HEK293 (cell line): ENCODE measurements around the gene CASP8.

Source experiments
- CTCF ChIA-PET: fragments of 350-600 bp; formaldehyde crosslinking; extraction: SDS; loops from one replicate; lab custom pipeline; 2021; ENCODE audit warnings: antibody characterized with exemption; lab: Yijun Ruan, JAX
- POLR2A ChIA-PET: fragments of 300-600 bp; formaldehyde crosslinking; extraction: SDS; loops from one replicate; lab custom pipeline; 2020; ENCODE audit warnings: antibody characterized with exemption, inconsistent platforms; lab: Yijun Ruan, JAX
- H3K27ac ChIP-seq: fragments of 200-500 bp; sonication (Bioruptor generic); 2 replicates; pipeline ENCODE4 v1.5.1; 2014; ENCODE audit warnings: low read depth, low read length, control low read depth, inconsistent platforms; ENCODE audit errors: extremely low read depth
- H3K36me3 ChIP-seq, 2 experiments: fragments of 200-500 bp in 1 of 2; sonication (Bioruptor generic) in 1 of 2; 1 replicate in 1 of 2; 2 replicates in 1 of 2; pipeline ENCODE4 v1.5.1; 2014 to 2017; ENCODE audit warnings: inconsistent platforms in 2 of 2, low read length in 2 of 2; ENCODE audit not compliant: control insufficient read depth in 2 of 2, insufficient read depth in 1 of 2
- H3K4me1 ChIP-seq: fragments of 200-500 bp; sonication (Bioruptor generic); 2 replicates; pipeline ENCODE4 v1.5.1; 2014; ENCODE audit warnings: mild to moderate bottlenecking, low read length, inconsistent platforms; ENCODE audit not compliant: control insufficient read depth, insufficient read depth
- H3K4me3 ChIP-seq: 2 replicates; pipeline ENCODE4 v1.5.1; 2011; ENCODE audit warnings: low read depth, mild to moderate bottlenecking, control low read depth, low read length, moderate library complexity
- H3K9me3 ChIP-seq: fragments of 200-500 bp; sonication (Bioruptor generic); 2 replicates; pipeline ENCODE4 v1.5.1; 2014; ENCODE audit warnings: low read depth, low read length, inconsistent platforms; ENCODE audit not compliant: control insufficient read depth, insufficient read depth
- HOXD13 ChIP-seq: sonication (generic); formaldehyde crosslinking; IDR thresholded peaks from 2 replicates; pipeline ENCODE4 v1.8.0; 2022; ENCODE audit warnings: missing genetic modification reagents, borderline replicate concordance
- OVOL3 ChIP-seq: fragments of 450-650 bp; formaldehyde crosslinking; IDR thresholded peaks from 2 replicates; pipeline ENCODE4 v1.5.1; 2016; ENCODE audit warnings: missing biosample characterization, missing genetic modification characterization
- TCF7L2 ChIP-seq: IDR thresholded peaks from 2 replicates; pipeline ENCODE4 v1.6.1; 2011; ENCODE audit warnings: low read depth, mild to moderate bottlenecking, inconsistent platforms, low read length, moderate library complexity, borderline replicate concordance
- ZBTB8A ChIP-seq: fragments of 450-650 bp; formaldehyde crosslinking; IDR thresholded peaks from 2 replicates; pipeline ENCODE4 v1.5.1; 2016; ENCODE audit warnings: missing biosample characterization, missing genetic modification characterization
- ZFP3 ChIP-seq: fragments of 450-650 bp; formaldehyde crosslinking; IDR thresholded peaks from 2 replicates; pipeline ENCODE4 v1.5.1; 2016; ENCODE audit warnings: low read depth, missing biosample characterization, missing genetic modification characterization
- ZFP41 ChIP-seq: fragments of 450-650 bp; formaldehyde crosslinking; IDR thresholded peaks from 2 replicates; pipeline ENCODE4 v1.5.1; 2016; ENCODE audit warnings: missing biosample characterization, missing genetic modification characterization, borderline replicate concordance
- ZNF121 ChIP-seq: fragments of 450-650 bp; formaldehyde crosslinking; IDR thresholded peaks from 2 replicates; pipeline ENCODE4 v1.5.1; 2016; ENCODE audit warnings: missing biosample characterization, missing genetic modification characterization
- ZNF133 ChIP-seq: fragments of 450-650 bp; formaldehyde crosslinking; IDR thresholded peaks from 2 replicates; pipeline ENCODE4 v1.5.1; 2016; ENCODE audit warnings: missing biosample characterization, missing genetic modification characterization
- ZNF202 ChIP-seq: fragments of 450-650 bp; formaldehyde crosslinking; IDR thresholded peaks from 2 replicates; pipeline ENCODE4 v1.5.1; 2016; ENCODE audit warnings: missing biosample characterization, missing genetic modification characterization, borderline replicate concordance
- ZNF214 ChIP-seq: fragments of 450-650 bp; formaldehyde crosslinking; IDR thresholded peaks from 2 replicates; pipeline ENCODE4 v1.5.1; 2017; ENCODE audit warnings: missing biosample characterization, mild to moderate bottlenecking, missing genetic modification characterization, borderline replicate concordance
- ZNF26 ChIP-seq: fragments of 450-650 bp; formaldehyde crosslinking; IDR thresholded peaks from 2 replicates; pipeline ENCODE4 v1.5.1; 2016; ENCODE audit warnings: missing biosample characterization, missing genetic modification characterization
- ZNF311 ChIP-seq: fragments of 450-650 bp; formaldehyde crosslinking; IDR thresholded peaks from 2 replicates; pipeline ENCODE4 v1.5.1; 2017; ENCODE audit warnings: missing biosample characterization, missing genetic modification characterization, borderline replicate concordance
- ZNF423 ChIP-seq: fragments of 450-650 bp; formaldehyde crosslinking; IDR thresholded peaks from 2 replicates; pipeline ENCODE4 v1.5.1; 2016; ENCODE audit warnings: missing biosample characterization, missing genetic modification characterization
- ZNF501 ChIP-seq: fragments of 450-650 bp; formaldehyde crosslinking; IDR thresholded peaks from 2 replicates; pipeline ENCODE4 v1.5.1; 2016; ENCODE audit warnings: missing biosample characterization, missing genetic modification characterization
- ZNF654 ChIP-seq: fragments of 450-650 bp; formaldehyde crosslinking; IDR thresholded peaks from 2 replicates; pipeline ENCODE4 v1.5.1; 2016; ENCODE audit warnings: low read depth, missing biosample characterization, missing genetic modification characterization
- ZNF677 ChIP-seq: fragments of 450-650 bp; IDR thresholded peaks from 2 replicates; pipeline ENCODE4 v1.5.0; 2018; ENCODE audit warnings: missing biosample characterization, mild to moderate bottlenecking, missing genetic modification characterization, moderate library complexity
- ZNF791 ChIP-seq: fragments of 450-650 bp; formaldehyde crosslinking; IDR thresholded peaks from 2 replicates; pipeline ENCODE4 v1.5.1; 2016; ENCODE audit warnings: missing biosample characterization, missing genetic modification characterization
- ZNF843 ChIP-seq: fragments of 450-650 bp; formaldehyde crosslinking; IDR thresholded peaks from 2 replicates; pipeline ENCODE4 v1.5.1; 2016; ENCODE audit warnings: missing biosample characterization, missing genetic modification characterization
- TF ChIP-seq, protein P1 (sequence below): fragments of 450-650 bp; formaldehyde crosslinking; IDR thresholded peaks from 2 replicates; pipeline ENCODE4 v1.5.1; 2017; ENCODE audit warnings: missing biosample characterization, missing genetic modification characterization

Gene CASP8

GRCh38 chr2:201267278-201268030, 7.1 kb downstream of the CASP8 start (continued):
- TF ChIP-seq, protein P1, sequence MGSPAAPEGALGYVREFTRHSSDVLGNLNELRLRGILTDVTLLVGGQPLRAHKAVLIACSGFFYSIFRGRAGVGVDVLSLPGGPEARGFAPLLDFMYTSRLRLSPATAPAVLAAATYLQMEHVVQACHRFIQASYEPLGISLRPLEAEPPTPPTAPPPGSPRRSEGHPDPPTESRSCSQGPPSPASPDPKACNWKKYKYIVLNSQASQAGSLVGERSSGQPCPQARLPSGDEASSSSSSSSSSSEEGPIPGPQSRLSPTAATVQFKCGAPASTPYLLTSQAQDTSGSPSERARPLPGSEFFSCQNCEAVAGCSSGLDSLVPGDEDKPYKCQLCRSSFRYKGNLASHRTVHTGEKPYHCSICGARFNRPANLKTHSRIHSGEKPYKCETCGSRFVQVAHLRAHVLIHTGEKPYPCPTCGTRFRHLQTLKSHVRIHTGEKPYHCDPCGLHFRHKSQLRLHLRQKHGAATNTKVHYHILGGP (tag by site-specific recombination) = no peak
- TF ChIP-seq ZNF501 = no peak
- no peak for TF ChIP-seq ZNF133 (tag by site-specific recombination)
- TF ChIP-seq ZNF791 = no peak
- no peak for TF ChIP-seq ZNF423
- TF ChIP-seq HOXD13 (CRISPR knock-in tag) = no peak
- no peak for TF ChIP-seq ZNF26 (tag by site-specific recombination)
- TF ChIP-seq ZNF202 = no peak
- TF ChIP-seq OVOL3 (tag by site-specific recombination) = no peak

DNA sequence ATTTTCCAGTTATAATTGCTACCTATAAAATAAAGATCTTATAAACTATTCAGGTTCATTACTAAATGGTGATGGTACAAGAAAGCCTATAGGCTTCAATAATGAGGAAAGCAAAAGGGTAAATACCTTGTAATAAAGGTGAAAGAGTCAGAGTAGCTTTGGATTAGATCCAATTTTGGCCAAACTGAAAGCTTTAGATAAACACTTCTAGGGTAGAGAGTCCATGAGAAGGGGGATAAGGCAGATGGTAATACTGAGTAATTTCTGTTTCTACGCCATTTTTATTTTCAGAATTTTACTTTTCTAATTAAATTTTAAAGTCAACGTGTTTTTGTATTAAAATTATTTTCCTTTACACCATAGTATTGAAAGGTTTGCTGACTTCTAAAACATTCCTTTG, 9.4 kb downstream of the CASP8 start:
- CTCF ChIA-PET = no interaction called here
- no peaks in the 10 kb centered on the region for H3K9me3 ChIP-seq
- no peak for TF ChIP-seq ZNF311
- TF ChIP-seq ZNF423 = no peak
- TF ChIP-seq ZNF654 (tag by site-specific recombination) = no peak
- TF ChIP-seq TCF7L2 = no peak
- no peak for TF ChIP-seq ZNF214
- TF ChIP-seq ZBTB8A (tag by site-specific recombination) = no peak
- TF ChIP-seq ZNF677 (tag by site-specific recombination) = no peak
- TF ChIP-seq, all 188 proteins: peak for 0
- POLR2A ChIA-PET = no interaction called here
- Histone ChIP-seq H3K4me3 (no peak overlapping the region), H3K4me1 (no peaks in the 10 kb centered on the region), H3K36me3 (peaks cover 7 to 73% of the 10 kb centered on the region in 2 experiments; a peak in 2 of 3 replicates), H3K27ac (no peak overlapping the region)

- H3K36me3 ChIP-seq = peaks cover 7 to 78% of the 10 kb centered on the region in 2 experiments; a peak in 2 of 3 replicates
- no peak overlapping the region for H3K4me3 ChIP-seq
- ChIA-PET CTCF (no interaction called here), POLR2A (interaction anchor here (0.8 kb wide), 1 partner anchor 11 kb away, joined by 3 read pairs; no protein-coding TSS in a partner anchor)
- H3K9me3 ChIP-seq = no peaks in the 10 kb centered on the region
- no peak overlapping the region for H3K27ac ChIP-seq
- TF ChIP-seq ZNF121 (tag by site-specific recombination) (peak; percentile 54), ZFP3 (tag by site-specific recombination) (no peak), ZFP41 (tag by site-specific recombination) (no peak), ZNF843 (no peak)
- H3K4me1 ChIP-seq = no peaks in the 10 kb centered on the region
Measured at GRCh38 chr2:201270293-201271001, 10.1 kb downstream of the CASP8 start.
